Fibroblast of villous mesenchyme (primary cell): Measurements from ENCODE around the gene CRTAC1. TPM values are rescaled to one million over a fixed set of nuclear protein-coding genes. Genes with fewer than 3 reads are reported as not detected.

Experiments
- DNase-seq: peaks from one replicate; pipeline ENCODE4 v3.0.0-alpha.2; 2010; ENCODE audit warnings: low read depth
- H3K4me3 ChIP-seq: 2 replicates; pipeline ENCODE4 v1.5.1; 2011; ENCODE audit warnings: low read depth, mild to moderate bottlenecking, low read length
- total RNA-seq: library from RNA; depleted of rRNA; stranded (reverse); fragments of >200 nt; gene quantifications from 2 replicates; pipeline ENCODE4 v1.2.3, GENCODE V29; 2012
- TF ChIP-seq, protein P1 (sequence below): IDR thresholded peaks from 2 replicates; pipeline ENCODE4 v1.5.1; 2012; ENCODE audit warnings: low read depth, mild to moderate bottlenecking, low read length; ENCODE audit not compliant: insufficient read depth

Gene CRTAC1
- total RNA-seq, 1 donor = not detected

DNA sequence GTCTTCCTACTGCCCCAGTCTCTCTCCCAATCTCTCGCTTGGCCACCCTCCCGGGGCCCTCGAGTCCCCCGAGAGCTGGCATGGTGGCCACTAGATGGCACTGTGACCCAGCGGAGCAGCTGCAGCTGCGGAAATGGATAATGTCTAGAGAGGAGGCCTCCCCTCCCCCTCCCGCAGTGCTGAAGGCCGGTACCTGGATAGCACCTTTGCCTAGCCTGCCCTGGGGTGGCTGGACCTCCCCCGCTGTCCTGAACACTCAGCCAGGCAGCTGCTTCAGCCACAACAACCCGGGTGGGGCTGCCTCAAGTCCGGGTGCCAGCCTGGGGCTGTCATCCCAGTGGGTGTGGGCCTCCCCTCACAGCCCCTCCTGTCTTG lies 115.6 kb downstream of the CRTAC1 start:
- DNase-seq = peak; percentile 48
- TF ChIP-seq, protein P1, sequence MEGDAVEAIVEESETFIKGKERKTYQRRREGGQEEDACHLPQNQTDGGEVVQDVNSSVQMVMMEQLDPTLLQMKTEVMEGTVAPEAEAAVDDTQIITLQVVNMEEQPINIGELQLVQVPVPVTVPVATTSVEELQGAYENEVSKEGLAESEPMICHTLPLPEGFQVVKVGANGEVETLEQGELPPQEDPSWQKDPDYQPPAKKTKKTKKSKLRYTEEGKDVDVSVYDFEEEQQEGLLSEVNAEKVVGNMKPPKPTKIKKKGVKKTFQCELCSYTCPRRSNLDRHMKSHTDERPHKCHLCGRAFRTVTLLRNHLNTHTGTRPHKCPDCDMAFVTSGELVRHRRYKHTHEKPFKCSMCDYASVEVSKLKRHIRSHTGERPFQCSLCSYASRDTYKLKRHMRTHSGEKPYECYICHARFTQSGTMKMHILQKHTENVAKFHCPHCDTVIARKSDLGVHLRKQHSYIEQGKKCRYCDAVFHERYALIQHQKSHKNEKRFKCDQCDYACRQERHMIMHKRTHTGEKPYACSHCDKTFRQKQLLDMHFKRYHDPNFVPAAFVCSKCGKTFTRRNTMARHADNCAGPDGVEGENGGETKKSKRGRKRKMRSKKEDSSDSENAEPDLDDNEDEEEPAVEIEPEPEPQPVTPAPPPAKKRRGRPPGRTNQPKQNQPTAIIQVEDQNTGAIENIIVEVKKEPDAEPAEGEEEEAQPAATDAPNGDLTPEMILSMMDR = peak; percentile 91
- no peak overlapping the region for H3K4me3 ChIP-seq

DNA sequence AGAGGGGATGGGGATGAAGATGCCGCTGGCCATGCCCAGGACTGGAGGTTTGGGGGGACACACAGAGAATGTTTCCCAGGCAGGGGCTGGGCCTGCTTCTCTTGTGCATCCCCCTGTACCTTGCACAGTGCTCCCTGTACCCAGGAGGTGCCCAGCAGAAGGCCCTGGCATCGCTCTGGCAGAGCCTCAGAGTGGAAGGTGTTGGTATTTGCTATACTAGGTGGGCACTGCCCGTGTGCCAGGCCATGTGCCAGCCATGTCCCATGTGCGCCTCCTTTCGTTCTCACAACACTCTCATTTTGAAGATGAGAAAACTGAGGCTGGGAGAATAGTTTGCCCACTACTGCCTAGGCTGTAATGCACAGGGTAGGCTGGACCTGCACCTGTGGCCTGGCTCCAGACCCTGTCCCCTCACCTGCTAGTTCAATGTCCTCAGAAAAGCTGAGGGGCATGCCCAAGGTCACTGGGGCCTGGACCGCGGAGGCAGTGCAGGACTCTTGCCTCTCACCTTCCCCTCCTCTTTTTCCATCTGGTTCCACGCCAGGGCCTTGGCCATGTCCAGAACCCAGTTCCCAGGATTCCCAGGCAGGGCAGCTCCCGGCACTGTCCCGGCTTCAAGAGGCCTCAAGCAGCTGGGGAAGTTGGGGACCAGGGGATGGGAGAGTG lies 116.1 kb downstream of the CRTAC1 start:
- TF ChIP-seq, protein P1 = no peak
- no peak for DNase-seq
- no peak overlapping the region for H3K4me3 ChIP-seq

DNA sequence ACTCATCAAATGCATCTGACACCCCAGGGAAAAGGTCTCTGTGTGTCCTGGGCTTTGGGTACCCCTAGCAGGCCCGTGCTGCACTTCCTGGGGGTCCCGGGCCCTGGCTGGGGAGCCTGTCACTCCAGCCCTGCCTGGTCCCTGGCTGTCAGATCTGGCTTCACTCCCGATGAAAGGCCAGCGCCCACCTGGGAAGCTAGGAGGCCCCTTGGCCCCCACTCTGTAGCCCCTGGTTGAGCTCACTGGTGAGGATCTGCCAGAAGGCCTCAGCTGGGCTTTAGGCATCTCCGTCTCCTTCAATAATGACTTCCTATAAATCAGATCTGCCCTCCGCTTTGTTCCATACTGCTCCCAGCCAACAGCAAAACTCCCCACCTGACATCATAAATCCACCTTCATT lies 116.8 kb downstream of the CRTAC1 start:
- H3K4me3 ChIP-seq = no peak overlapping the region
- TF ChIP-seq, protein P1 = no peak
- DNase-seq = no peak

DNA sequence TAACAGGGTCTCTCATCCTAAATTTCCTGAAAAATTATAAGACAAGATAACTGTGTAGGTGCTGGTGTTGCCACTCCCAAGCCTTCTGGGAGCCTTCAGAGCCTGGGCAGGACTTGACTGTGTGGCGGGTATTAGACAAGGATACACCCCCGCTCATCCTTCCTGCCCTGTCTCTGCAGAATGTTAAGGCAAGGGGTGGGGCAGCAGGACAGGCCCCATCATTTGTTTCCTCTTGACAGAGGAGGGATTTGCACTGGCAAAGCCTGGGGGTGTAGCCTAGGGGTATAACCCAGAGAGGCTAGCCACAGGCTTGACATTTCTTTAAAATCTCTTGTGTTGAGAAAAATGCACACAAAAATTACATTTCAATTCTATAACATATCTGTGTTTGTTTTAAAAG lies 117.2 kb downstream of the CRTAC1 start:
- no peak for DNase-seq
- no peak overlapping the region for H3K4me3 ChIP-seq
- TF ChIP-seq, protein P1 = no peak

DNA sequence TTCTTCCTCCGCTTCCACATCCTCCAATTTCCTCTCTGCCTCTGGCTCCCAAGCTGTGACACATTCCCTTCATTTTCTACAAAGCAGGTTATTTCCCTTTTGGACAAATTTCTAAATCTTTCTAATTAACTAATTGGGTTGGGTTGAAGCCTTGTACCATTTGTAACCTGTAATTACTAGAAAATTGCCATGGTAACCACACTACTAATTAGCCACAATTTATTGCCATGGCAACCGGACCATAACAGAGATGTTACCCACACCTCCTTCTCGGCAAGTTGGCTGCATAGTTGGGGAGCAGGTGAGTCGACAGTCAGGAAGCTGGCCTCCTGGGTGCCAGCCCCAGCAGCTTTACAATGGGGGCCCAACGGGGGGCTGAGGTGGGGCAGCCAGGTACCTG lies 119.2 kb downstream of the CRTAC1 start:
- TF ChIP-seq, protein P1 = no peak
- no peak for DNase-seq

DNA sequence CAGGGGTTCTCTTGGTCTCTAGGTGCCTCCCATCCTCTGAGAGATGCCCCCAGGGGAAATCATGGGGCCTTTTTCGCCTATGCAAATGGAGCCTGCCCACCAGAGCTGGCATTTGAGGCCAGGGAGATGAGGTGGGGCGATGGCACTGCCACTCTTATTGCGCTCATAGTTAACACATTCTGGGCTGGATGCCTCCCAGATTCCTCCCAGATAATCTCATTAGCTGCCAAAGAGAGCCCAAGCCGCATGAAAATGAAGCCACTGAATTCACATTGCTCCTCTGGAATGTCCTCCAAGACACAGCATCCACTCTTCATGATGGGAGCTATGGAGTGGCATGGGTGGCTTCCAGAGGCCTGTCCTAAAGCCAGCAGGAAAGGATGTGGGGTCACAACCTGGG lies 119.8 kb downstream of the CRTAC1 start:
- H3K4me3 ChIP-seq = no peak overlapping the region
- TF ChIP-seq, protein P1 = no peak
- no peak for DNase-seq

More for the DNA sequence above, 119.2 kb downstream of the CRTAC1 start:
- H3K4me3 ChIP-seq = no peak overlapping the region

DNA sequence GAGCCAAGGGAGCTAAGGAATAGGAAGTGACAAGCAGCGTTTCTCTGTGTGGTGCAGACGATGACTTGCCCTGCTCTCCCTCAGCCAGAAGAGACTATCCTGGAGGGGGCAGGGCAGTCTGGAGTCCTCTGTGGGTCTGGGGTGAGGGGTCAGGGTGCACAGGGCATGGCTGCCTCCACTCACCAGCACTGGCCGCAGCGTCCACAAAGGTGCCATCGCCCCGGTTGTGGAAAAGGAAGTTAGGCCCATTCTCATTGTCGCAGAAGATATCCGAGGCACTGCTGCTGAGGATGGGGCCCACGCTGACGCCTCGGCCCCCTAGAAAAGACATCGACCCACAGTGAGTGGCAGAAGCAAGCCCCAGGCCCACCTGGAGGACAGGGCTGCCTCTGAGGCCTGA lies 122.6 kb downstream of the CRTAC1 start:
- DNase-seq = no peak
- TF ChIP-seq, protein P1 = no peak

More for the DNA sequence above, 122.6 kb downstream of the CRTAC1 start:
- no peak overlapping the region for H3K4me3 ChIP-seq
